Osteocyte (in vitro differentiated cells): ENCODE data around the gene FUT3. TPM values are rescaled to one million over a fixed set of nuclear protein-coding genes. Genes with fewer than 3 reads are reported as not detected.

ENCODE experiments used
- DNase-seq: peaks from one replicate; pipeline ENCODE4 v3.0.0; 2021; ENCODE audit warnings: mixed read lengths; ENCODE audit not compliant: unreplicated experiment; ENCODE audit errors: extremely low spot score
- H3K27ac Mint-ChIP-seq: one replicate; pipeline ENCODE4 v1.8.0; 2021; ENCODE audit warnings: mild to moderate bottlenecking, mixed read lengths; ENCODE audit not compliant: unreplicated experiment
- H3K27me3 Mint-ChIP-seq: one replicate; pipeline ENCODE4 v1.8.0; 2021; ENCODE audit warnings: mixed read lengths; ENCODE audit not compliant: unreplicated experiment
- H3K36me3 Mint-ChIP-seq: one replicate; pipeline ENCODE4 v1.8.0; 2021; ENCODE audit warnings: mixed read lengths; ENCODE audit not compliant: unreplicated experiment
- H3K4me1 Mint-ChIP-seq: one replicate; pipeline ENCODE4 v1.8.0; 2021; ENCODE audit warnings: mixed read lengths; ENCODE audit not compliant: unreplicated experiment
- H3K4me3 Mint-ChIP-seq: one replicate; pipeline ENCODE4 v1.8.0; 2021; ENCODE audit warnings: mild to moderate bottlenecking, moderate library complexity, mixed read lengths; ENCODE audit not compliant: unreplicated experiment
- H3K9me3 Mint-ChIP-seq: one replicate; pipeline ENCODE4 v1.8.0; 2021; ENCODE audit warnings: mixed read lengths; ENCODE audit not compliant: unreplicated experiment
- total RNA-seq: library from RNA; stranded (reverse); gene quantifications from 2 replicates; pipeline ENCODE4 v1.2.1, GENCODE V29; 2021
- TF ChIP-seq, protein P1 (sequence below): fragments of 200-600 bp; sonication (generic); IDR thresholded peaks from 2 replicates; pipeline ENCODE4 v1.5.0; 2021; ENCODE audit warnings: antibody characterized with exemption, mild to moderate bottlenecking, moderate library complexity

FUT3 gene
- total RNA-seq, 1 donor from 2014 or later = not detected

GRCh38 chr19:5795382-5795919 lies 55.8 kb downstream of the FUT3 start:
- Mint-ChIP-seq H3K27ac (no peak overlapping the region), H3K4me1 (peaks cover 2% of the 10 kb centered on the region), H3K36me3 (peaks cover under 1% of the 10 kb centered on the region), H3K27me3 (peaks cover 3% of the 10 kb centered on the region), H3K9me3 (no peaks in the 10 kb centered on the region), H3K4me3 (no peak overlapping the region)
- TF ChIP-seq, protein P1, sequence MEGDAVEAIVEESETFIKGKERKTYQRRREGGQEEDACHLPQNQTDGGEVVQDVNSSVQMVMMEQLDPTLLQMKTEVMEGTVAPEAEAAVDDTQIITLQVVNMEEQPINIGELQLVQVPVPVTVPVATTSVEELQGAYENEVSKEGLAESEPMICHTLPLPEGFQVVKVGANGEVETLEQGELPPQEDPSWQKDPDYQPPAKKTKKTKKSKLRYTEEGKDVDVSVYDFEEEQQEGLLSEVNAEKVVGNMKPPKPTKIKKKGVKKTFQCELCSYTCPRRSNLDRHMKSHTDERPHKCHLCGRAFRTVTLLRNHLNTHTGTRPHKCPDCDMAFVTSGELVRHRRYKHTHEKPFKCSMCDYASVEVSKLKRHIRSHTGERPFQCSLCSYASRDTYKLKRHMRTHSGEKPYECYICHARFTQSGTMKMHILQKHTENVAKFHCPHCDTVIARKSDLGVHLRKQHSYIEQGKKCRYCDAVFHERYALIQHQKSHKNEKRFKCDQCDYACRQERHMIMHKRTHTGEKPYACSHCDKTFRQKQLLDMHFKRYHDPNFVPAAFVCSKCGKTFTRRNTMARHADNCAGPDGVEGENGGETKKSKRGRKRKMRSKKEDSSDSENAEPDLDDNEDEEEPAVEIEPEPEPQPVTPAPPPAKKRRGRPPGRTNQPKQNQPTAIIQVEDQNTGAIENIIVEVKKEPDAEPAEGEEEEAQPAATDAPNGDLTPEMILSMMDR = no peak
- no peak for DNase-seq

DNA sequence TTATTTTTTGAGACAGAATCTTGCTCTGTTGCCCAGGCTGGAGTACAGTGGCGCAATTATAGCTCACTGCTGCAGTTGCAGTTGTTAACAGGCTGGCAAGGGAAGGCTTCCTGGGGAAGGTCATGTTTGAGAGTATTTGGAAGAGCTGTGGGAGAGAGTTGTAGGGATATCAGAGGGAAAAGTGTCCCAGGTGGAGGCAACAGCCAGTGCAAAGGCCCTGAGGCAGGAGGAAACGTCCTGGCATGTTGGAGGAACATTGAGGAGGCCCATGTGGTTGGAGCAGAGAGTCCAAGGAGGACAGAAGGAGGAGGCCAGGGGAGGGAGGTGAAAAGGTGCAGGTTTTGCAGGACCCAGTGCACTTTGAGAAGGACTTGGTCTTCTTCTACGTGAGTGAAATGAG lies 58.1 kb downstream of the FUT3 start:
- Mint-ChIP-seq H3K27me3 (no peaks in the 10 kb centered on the region), H3K36me3 (peaks cover 9% of the 10 kb centered on the region), H3K9me3 (no peaks in the 10 kb centered on the region), H3K4me3 (no peak overlapping the region), H3K27ac (no peak overlapping the region), H3K4me1 (peaks cover 7% of the 10 kb centered on the region)
- TF ChIP-seq, protein P1 = no peak
- DNase-seq = no peak

Other genes with a start within 250 kb of the FUT3 start
- gene SAFB2, start 228.7 kb downstream of the FUT3 start, total RNA-seq = 79.9 and 91.9 TPM in 2 replicates
- gene SAFB, start 228.4 kb downstream of the FUT3 start, total RNA-seq = 88.2 and 97.1 TPM in 2 replicates
- gene MICOS13, start 170.9 kb downstream of the FUT3 start, total RNA-seq = 59.1 and 60.7 TPM in 2 replicates
- 9.7 and 10.7 TPM in 2 replicates for gene HSD11B1L, start 170.4 kb downstream of the FUT3 start, total RNA-seq
- gene RPL36, start 161.2 kb downstream of the FUT3 start, total RNA-seq = 716 and 728 TPM in 2 replicates
- gene LONP1, start 131.3 kb downstream of the FUT3 start, total RNA-seq = 90.3 and 93.9 TPM in 2 replicates
- not detected in 2 replicates for gene CATSPERD, start 130.8 kb downstream of the FUT3 start, total RNA-seq
- 2.0 and 3.1 TPM in 2 replicates for gene PRR22, start 66.7 kb downstream of the FUT3 start, total RNA-seq
- 29.0 and 30.9 TPM in 2 replicates for gene DUS3L, start 60.3 kb downstream of the FUT3 start, total RNA-seq
- 0.40 TPM in 1 of 2 replicates, not detected in the other for gene NRTN, start 46.4 kb downstream of the FUT3 start, total RNA-seq
- gene FUT6, start 11.7 kb downstream of the FUT3 start, total RNA-seq = not detected in 2 replicates
- gene FUT5, start 19.1 kb upstream of the FUT3 start, total RNA-seq = not detected in 2 replicates
- gene NDUFA11, start 52.3 kb upstream of the FUT3 start, total RNA-seq = 253 and 259 TPM in 2 replicates
- 10.0 and 10.7 TPM in 2 replicates for gene VMAC, start 53.4 kb upstream of the FUT3 start, total RNA-seq
- 14.4 and 15.6 TPM in 2 replicates for gene CAPS, start 62.8 kb upstream of the FUT3 start, total RNA-seq
- 74.9 and 81.9 TPM in 2 replicates for gene RANBP3, start 126.7 kb upstream of the FUT3 start, total RNA-seq